Stimulated activated CD8-positive, alpha-beta memory T cell treated with anti-CD3 and anti-CD28 coated beads, Interleukin-15, amount 100 ng/mL, for 4 hours (primary cell): ENCODE data around the gene PP2D1.
"Not testable (repeated sequence)": the region's sequence is repeated elsewhere in the genome, so short reads cannot be mapped to it uniquely, and the experiment has no call there.

Experiments
- DNase-seq, 2 donors: peaks; one replicate each; pipeline ENCODE4 v3.0.0-alpha.2; 2020; ENCODE audit warnings: low read depth in 2 of 2

Gene PP2D1

GRCh38 chr3:20039765-20040547, 27.9 kb upstream of the PP2D1 start, which contains the start of gene KAT2B:
TSS of gene KAT2B (plus strand) at chr3:20040446. CDS start at chr3:20040478, 32 bp downstream.
- peak; percentile 63 to 67 for DNase-seq

- DNase-seq, result no peak
These were observed 27.4 kb upstream of the PP2D1 start for GRCh38 chr3:20039466-20039764.

GRCh38 chr3:20038699-20039465, 26.8 kb upstream of the PP2D1 start:
- DNase-seq, result no peak

GRCh38 chr3:20037255-20037996, 25.4 kb upstream of the PP2D1 start:
- no peak for DNase-seq

- no peak for DNase-seq
These were observed 23.0 kb upstream of the PP2D1 start for GRCh38 chr3:20035019-20035418.

GRCh38 chr3:20031939-20032338, 19.9 kb upstream of the PP2D1 start:
- DNase-seq, result not testable (repeated sequence)

- DNase-seq, result no peak
These were observed 16.9 kb upstream of the PP2D1 start for GRCh38 chr3:20028905-20029331.

GRCh38 chr3:20027136-20027535, 15.1 kb upstream of the PP2D1 start:
- DNase-seq, result no peak

GRCh38 chr3:20023623-20024405, 11.8 kb upstream of the PP2D1 start:
- DNase-seq, result no peak

- DNase-seq, result no peak
These were observed 11.0 kb upstream of the PP2D1 start for GRCh38 chr3:20022954-20023622.

- DNase-seq, result not testable (repeated sequence)
These were observed 4.0 kb upstream of the PP2D1 start for GRCh38 chr3:20016076-20016475.

- DNase-seq, result no peak
These were observed 3.5 kb upstream of the PP2D1 start for GRCh38 chr3:20015525-20015924.

GRCh38 chr3:20013396-20013795, 1.3 kb upstream of the PP2D1 start:
- no peak for DNase-seq

- no peak for DNase-seq
These were observed 3.4 kb downstream of the PP2D1 start for GRCh38 chr3:20008646-20009045.

- no peak for DNase-seq
These were observed 4.1 kb downstream of the PP2D1 start for GRCh38 chr3:20007960-20008359.

- DNase-seq, result no peak
These were observed 10.1 kb downstream of the PP2D1 start for GRCh38 chr3:20001932-20002331.

- no peak for DNase-seq
These were observed 14.6 kb downstream of the PP2D1 start for GRCh38 chr3:19997502-19997901.

GRCh38 chr3:19994796-19995195, 17.3 kb downstream of the PP2D1 start:
- DNase-seq, result no peak

GRCh38 chr3:19988904-19989303, 23.2 kb downstream of the PP2D1 start:
- not testable (repeated sequence) for DNase-seq

GRCh38 chr3:19972054-19972453, 40.0 kb downstream of the PP2D1 start:
- DNase-seq, result no peak

GRCh38 chr3:19970327-19970726, 41.7 kb downstream of the PP2D1 start:
- no peak for DNase-seq
